ENCODE data around the gene SLC10A7. TPM values are rescaled to one million over a fixed set of nuclear protein-coding genes. Genes with fewer than 3 reads are reported as not detected.

SLC10A7 gene
- total and polyA plus RNA-seq, 2 donors (not counting 1 experiment from before 2014, with no cell fraction given) = 5.7 to 18.3 TPM

- no peak overlapping the region for H3K27ac Mint-ChIP-seq
- no peaks in the 10 kb centered on the region for H3K4me1 Mint-ChIP-seq
- H3K27ac ChIP-seq (ENCODE audit: low read length in 2 of 2) = no peak overlapping the region
- no peaks in the 10 kb centered on the region for H3K27me3 ChIP-seq (replicated peaks in 1 of 4; ENCODE audit: control extremely low read depth in 1 of 4, control insufficient read depth in 3 of 4, insufficient read depth in 4 of 4, low read length in 3 of 4)
- POLR2A ChIA-PET = no interaction called here
- no peak for TF ChIP-seq CTCF (IDR thresholded peaks at IDR 0.05)
- no peak for TF ChIP-seq EZH2 (IDR thresholded peaks at IDR 0.05; ENCODE audit: borderline replicate concordance, insufficient read depth, low read depth, low read length, poor library complexity, severe bottlenecking)
- H3K4me3 ChIP-seq (ENCODE audit: control extremely low read depth in 1 of 5, extremely low read depth in 1 of 5, insufficient read depth in 1 of 5, low read depth in 2 of 5, low read length in 4 of 5) = no peak overlapping the region
- no peaks in the 10 kb centered on the region for H3K27me3 Mint-ChIP-seq
- H3K4me1 ChIP-seq (ENCODE audit: control insufficient read depth in 2 of 2, insufficient read depth in 2 of 2, low read length in 2 of 2) = no peaks in the 10 kb centered on the region
- DNase-seq = no peak
- H3K9me3 ChIP-seq (ENCODE audit: control extremely low read depth in 1 of 3, control insufficient read depth in 2 of 3, insufficient read depth in 1 of 3, low read length in 2 of 3) = peaks cover 0 to 5% (median 0%) of the 10 kb centered on the region in 3 donors
- WGBS (ENCODE audit: insufficient coverage) = 97% methylated on average over 3 of the region's 6 CpGs
- no peak for ATAC-seq (ENCODE audit: low read depth)
- no peaks in the 10 kb centered on the region for H3K9me3 Mint-ChIP-seq (ENCODE audit: insufficient read depth)
- H2AFZ ChIP-seq (ENCODE audit: insufficient read depth, low read depth, low read length, poor library complexity, severe bottlenecking) = no peak overlapping the region
- no peaks in the 10 kb centered on the region for H3K79me2 ChIP-seq (ENCODE audit: control insufficient read depth, insufficient read depth, low read length)
- H3K36me3 ChIP-seq (replicated peaks in 1 of 2; ENCODE audit: control extremely low read depth in 1 of 2, control insufficient read depth in 1 of 2, extremely low read depth in 1 of 2, insufficient read depth in 2 of 2, low read length in 1 of 2) = peaks cover 0 to 2% of the 10 kb centered on the region in 2 experiments
- no peaks in the 10 kb centered on the region for H4K20me1 ChIP-seq (ENCODE audit: control insufficient read depth, insufficient read depth, low read length, poor library complexity, severe bottlenecking)
- no peak overlapping the region for H3K9ac ChIP-seq (ENCODE audit: low read length)
- intact Hi-C loops (cut with micrococcal nuclease) = no loop called here
- H3K4me2 ChIP-seq (replicated peaks; ENCODE audit: low read depth, low read length, poor library complexity, severe bottlenecking) = no peak overlapping the region
- CTCF ChIA-PET = no interaction called here
- H3K4me3 Mint-ChIP-seq = no peak overlapping the region
Measured at GRCh38 chr4:146327859-146328650, 193.7 kb downstream of the SLC10A7 start.

- Mint-ChIP-seq H3K4me1 (no peaks in the 10 kb centered on the region), H3K9me3 (ENCODE audit: insufficient read depth) (no peaks in the 10 kb centered on the region), H3K27ac (no peak overlapping the region), H3K27me3 (no peaks in the 10 kb centered on the region), H3K4me3 (no peak overlapping the region)
- TF ChIP-seq CTCF (IDR thresholded peaks at IDR 0.05) (no peak), EZH2 (IDR thresholded peaks at IDR 0.05; ENCODE audit: borderline replicate concordance, insufficient read depth, low read depth, low read length, poor library complexity, severe bottlenecking) (no peak)
- Histone ChIP-seq H3K79me2 (ENCODE audit: control insufficient read depth, insufficient read depth, low read length) (no peaks in the 10 kb centered on the region), H3K9me3 (ENCODE audit: control extremely low read depth in 1 of 3, control insufficient read depth in 2 of 3, insufficient read depth in 1 of 3, low read length in 2 of 3) (no peaks in the 10 kb centered on the region), H3K4me3 (ENCODE audit: control extremely low read depth in 1 of 5, extremely low read depth in 1 of 5, insufficient read depth in 1 of 5, low read depth in 2 of 5, low read length in 4 of 5) (no peak overlapping the region), H3K27me3 (replicated peaks in 1 of 4; ENCODE audit: control extremely low read depth in 1 of 4, control insufficient read depth in 3 of 4, insufficient read depth in 4 of 4, low read length in 3 of 4) (no peaks in the 10 kb centered on the region), H3K9ac (ENCODE audit: low read length) (no peak overlapping the region), H4K20me1 (ENCODE audit: control insufficient read depth, insufficient read depth, low read length, poor library complexity, severe bottlenecking) (no peaks in the 10 kb centered on the region), H3K4me1 (ENCODE audit: control insufficient read depth in 2 of 2, insufficient read depth in 2 of 2, low read length in 2 of 2) (no peaks in the 10 kb centered on the region), H2AFZ (ENCODE audit: insufficient read depth, low read depth, low read length, poor library complexity, severe bottlenecking) (no peak overlapping the region), H3K27ac (ENCODE audit: low read length in 2 of 2) (no peak overlapping the region), H3K36me3 (replicated peaks in 1 of 2; ENCODE audit: control extremely low read depth in 1 of 2, control insufficient read depth in 1 of 2, extremely low read depth in 1 of 2, insufficient read depth in 2 of 2, low read length in 1 of 2) (no peaks in the 10 kb centered on the region), H3K4me2 (replicated peaks; ENCODE audit: low read depth, low read length, poor library complexity, severe bottlenecking) (no peak overlapping the region)
- CTCF ChIA-PET = no interaction called here
- ATAC-seq (ENCODE audit: low read depth) = no peak
- DNase-seq = no peak
- intact Hi-C loops (cut with micrococcal nuclease) = no loop called here
- POLR2A ChIA-PET = no interaction called here
Measured at GRCh38 chr4:146318894-146319293, 202.8 kb downstream of the SLC10A7 start.

Data from B cell (primary cell).